ENCODE measurements around the gene SDC3.
"Not testable (repeated sequence)": the region's sequence is repeated elsewhere in the genome, so short reads cannot be mapped to it uniquely, and the experiment has no call there.

Gene SDC3, protein sequence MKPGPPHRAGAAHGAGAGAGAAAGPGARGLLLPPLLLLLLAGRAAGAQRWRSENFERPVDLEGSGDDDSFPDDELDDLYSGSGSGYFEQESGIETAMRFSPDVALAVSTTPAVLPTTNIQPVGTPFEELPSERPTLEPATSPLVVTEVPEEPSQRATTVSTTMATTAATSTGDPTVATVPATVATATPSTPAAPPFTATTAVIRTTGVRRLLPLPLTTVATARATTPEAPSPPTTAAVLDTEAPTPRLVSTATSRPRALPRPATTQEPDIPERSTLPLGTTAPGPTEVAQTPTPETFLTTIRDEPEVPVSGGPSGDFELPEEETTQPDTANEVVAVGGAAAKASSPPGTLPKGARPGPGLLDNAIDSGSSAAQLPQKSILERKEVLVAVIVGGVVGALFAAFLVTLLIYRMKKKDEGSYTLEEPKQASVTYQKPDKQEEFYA

DNA sequence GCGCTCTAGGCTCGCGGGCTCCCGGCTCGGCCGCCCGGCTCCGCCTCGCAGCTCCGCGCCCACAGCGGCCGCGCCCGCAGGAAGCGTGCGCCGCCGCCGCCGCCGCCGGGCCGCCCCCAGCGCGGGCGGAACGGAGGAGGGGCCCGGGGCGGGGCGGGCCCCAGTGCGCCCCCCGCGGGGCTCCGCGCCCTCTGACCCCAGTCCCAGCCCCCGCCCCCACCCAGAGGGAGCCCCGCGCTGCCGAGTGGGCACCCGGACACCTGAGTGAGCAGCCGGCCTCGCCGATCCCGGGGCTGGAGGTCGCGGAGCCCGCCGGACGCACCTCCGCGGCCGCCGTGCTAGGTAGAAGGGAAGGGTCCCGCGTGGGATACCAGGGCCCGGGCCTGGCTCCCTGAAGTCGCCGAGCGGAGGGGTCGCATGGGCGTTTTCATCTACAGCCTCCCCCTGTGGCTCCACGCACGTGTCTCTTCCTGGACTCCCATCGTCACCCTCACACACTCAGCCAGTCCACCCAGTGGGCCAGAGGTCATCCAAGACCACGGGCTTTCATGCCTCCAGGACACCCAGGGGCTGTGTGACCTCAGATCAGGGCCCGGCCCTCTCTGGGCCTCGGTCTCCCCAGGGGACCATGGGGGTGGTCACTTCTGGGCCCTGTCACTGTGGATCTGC is at the start of gene SDC3:
SDC3 (minus strand) TSS at position 63 of the 669 bp plus-strand sequence. CDS start 172 bp downstream, outside the sequence.
- peak; percentile 40 to 79 (median 59) for DNase-seq

DNA sequence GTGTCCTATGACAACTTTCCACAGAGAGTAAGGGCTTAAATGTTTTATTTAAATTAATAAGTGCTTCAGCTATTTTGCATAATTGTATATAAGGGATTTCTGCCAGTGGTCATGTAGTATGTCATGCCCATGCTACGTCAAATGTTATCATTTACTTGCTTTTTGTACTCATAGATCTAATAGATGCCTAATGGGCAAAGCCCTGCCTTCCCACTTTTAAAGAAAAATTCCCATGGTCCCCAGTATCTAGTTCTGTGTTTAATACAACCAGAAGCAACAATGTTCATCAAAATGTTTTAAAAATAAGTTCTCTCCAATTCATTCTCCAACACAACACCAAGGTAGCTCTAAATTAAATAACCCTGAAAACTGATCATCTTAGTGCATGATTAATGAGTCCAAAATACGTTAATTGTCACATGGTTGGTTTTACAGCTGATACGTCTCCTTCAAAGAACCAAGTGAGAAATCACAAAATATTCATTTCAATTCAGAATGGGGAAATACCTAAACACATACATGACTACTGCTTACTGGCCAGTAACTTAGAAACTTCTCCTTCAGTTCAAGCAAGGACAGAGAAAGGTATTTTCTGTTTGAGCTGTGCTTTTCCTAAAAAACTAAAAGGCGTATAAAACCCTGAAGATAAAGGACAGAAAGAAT is 49.1 kb upstream of the SDC3 start:
- no peak for DNase-seq

DNA sequence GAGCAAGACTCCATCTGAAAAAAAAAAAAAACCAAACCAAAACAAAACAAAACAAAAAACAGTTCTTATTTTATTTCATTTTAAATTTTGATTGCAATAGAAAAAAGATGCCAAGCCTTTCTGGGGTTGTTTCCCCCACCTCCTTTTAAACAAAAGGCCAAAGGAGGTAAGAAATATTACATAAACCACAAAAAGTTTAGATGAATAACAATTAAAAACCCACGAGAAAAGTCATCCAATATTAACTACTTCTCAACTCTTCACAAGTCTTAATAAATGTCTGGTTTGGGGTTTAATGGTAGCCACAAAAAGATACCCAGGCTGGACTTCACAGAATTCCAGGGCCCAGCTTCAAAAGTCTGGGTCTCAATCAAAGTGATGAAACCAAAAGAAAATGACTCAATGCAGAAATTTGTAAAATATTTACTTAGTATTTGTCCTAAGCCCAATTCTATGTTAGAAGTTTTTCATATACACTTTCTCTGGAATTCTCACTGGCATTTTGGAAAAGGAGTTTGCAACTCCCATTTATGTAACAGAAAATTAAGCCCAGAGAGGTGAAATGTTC is 47.0 kb upstream of the SDC3 start:
- DNase-seq = no peak

DNA sequence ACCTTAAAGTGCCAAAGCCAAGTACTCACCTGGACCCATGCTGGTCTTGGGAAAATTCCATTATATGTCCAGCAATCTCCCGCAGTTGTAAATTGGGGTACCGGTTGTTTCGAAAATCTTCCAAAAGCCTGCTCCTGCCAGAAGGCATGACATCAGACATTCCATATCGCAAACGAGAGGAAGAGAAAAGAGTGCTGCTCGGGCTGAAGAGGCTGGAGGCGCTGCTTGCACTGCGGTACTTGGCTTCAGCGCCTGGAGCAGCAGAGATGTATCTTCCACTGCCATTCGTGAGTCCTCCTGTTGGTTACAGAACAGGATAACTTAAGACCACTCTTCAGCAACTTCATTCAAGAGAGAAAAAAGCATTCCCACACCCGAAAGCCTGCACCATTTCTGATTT is 45.1 kb upstream of the SDC3 start:
- no peak for DNase-seq

DNA sequence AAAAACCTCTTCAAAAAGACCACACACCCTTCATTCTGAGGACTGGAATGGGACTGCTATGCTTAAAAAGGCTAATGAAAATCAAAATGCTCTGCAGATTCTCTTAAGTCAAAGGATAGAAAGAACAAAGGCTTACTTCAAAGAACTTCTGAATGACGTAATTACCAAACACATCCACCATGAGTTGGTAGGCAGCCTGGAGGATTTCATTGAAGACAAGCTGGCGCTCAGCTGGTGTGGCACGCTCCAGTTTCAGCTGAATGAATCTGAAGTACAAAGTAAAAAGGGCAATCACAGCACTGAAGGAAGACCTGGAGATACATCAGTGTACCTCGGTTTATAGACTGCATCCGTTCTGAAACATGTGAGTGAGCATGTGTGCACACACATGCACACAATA is 43.5 kb upstream of the SDC3 start:
- DNase-seq = no peak

DNA sequence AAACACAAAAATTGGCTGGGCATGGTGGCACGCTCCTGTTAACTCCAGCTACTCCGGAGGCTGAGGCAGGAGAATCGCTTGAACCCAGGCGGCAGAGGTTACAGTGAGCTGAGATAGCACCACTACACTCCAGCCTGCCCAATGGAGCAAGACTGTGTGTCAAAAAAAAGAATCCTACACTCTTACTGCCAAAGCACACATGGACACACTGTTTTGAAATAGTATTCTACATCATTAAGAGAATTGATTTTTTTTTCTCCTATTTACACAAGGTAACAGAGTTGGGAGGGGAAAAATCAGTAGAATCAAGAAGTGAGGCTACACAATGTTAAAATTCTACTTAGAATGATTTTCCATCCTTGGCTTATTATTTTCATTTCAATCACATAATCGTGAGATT is 42.1 kb upstream of the SDC3 start:
- no peak for DNase-seq

DNA sequence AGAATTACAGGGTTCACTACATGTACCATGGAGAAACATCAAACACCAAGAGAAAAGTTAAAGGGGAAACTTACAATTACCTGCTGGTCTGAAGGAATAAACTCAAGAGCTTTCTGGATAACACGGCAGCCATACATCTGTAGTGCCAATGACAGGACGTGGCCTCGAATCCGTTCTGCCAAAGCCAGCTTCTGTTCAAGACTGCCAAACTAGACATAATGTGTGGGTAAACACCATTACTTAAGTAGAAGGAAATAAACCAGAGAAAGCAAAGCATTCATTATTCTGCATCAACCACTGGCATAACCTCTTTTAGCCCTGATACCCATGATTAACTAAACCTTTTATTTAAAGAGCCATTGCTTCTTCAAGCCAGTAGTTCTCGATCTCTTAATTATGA is 41.5 kb upstream of the SDC3 start:
- DNase-seq = no peak

DNA sequence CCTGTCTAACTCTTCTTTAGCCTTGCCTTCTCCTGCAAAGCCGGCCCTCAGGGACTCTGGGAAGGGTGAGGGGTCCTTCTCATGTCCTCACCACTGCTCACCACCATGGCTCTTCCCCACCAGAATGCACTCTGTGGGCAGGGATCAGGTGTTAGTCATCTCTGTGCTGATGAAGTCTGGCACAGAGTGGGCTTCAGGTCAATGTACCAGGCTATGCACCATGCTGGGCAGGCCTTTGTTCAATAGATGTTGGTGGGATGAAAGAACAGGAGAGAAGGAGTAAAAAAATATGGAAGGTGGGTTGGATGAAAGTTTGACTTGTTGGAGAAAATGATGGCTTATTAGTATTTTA is 40.9 kb upstream of the SDC3 start:
- not testable (repeated sequence) for DNase-seq

DNA sequence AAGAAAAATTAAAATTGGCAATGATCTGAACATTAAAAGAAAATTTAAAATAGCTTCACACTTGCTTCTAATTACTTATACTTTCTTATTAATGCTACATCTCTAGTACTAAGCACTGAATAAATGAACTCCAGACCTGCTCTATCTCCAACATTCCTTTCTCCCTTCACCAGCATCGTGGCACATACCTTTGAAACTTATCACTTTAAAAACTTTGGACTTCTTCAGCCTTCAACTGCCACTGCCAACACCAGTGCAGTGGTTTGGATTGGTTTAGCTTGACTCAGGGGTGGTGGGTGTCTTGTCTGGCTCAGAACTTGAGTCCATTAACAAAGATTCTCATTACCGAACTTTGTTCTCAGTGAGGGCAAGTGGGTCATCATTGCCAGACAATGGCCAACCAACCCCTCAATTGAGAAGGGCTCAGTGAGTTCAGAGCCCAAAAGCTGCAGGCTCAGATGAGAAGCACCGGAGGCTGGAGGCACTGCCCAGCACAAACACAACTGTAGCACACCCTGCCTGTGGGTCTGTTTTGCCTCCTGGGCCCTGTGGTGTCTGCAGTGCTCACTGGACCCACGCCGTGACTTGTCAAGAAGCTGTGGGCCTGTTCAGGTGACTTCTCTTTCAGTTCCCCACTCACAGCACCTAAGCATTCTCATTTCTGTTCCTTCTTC is 40.4 kb upstream of the SDC3 start:
- not testable (repeated sequence) for DNase-seq

DNA sequence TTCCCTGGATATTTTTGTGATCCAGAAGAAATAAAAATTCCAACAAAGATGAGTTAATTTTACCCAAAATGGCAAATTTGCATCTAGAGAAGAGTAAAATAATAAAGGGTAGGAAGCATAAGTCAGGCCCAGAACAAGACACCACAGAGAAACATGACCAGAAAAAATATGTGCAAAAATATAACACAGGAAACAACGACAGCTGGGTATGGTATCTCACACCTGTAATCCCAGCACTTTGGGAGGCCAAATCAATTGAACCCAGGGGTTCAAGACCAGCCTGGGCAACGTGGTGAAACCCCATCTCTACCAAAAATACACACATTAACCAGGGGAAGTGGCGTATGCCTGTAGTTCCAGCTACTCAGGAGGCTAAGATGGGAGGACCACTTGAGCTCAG is 39.7 kb upstream of the SDC3 start:
- no peak for DNase-seq

DNA sequence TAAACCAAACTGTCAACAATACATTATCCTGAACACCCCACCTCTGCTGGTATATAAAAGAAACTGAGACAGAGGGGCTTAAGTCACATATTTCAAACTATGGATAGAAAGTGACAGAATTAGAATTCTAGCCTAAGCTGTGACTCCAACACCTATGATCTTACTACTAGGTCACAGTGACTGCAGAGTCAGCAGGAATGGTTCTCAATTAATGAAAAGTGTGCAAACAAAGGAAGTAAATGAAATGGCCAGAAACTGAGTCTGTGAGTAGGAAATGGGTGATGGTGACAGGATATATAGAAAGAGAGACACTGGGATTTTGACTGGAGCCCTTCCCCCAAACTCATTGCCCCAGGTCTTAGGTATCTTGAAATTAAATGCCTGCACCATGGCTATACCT is 38.7 kb upstream of the SDC3 start:
- no peak for DNase-seq

DNA sequence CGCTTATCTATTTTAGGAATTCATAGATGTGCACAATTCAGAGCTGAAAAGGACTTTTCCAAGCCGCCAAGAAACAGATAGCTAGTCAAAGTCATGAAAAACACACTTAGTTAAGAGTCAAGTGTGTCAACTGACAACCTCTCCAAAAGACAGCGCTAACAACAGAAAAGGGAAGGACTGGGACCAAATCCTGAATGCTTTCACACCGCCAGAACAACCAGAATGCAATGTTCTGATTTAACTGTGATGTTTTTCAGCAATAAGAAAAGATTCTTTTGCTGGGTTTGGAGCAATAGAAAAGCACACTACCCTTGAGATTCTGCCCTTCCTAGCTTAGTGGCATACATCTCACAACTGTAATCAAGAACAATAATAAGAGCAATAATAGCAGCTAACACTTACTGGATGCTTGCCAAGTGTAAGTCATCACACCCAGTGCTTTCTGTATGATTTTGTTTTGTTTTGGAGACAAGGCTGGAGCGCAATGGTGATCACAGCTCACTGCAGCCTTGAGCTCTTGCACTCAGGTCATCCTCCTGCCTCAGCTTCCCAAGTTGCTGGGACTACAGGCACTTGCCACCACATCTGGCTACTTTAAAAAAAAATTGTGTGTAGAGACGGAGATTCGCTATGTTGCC is 33.9 kb upstream of the SDC3 start:
- DNase-seq = peak in 1 of 3 donors; percentile 6

DNA sequence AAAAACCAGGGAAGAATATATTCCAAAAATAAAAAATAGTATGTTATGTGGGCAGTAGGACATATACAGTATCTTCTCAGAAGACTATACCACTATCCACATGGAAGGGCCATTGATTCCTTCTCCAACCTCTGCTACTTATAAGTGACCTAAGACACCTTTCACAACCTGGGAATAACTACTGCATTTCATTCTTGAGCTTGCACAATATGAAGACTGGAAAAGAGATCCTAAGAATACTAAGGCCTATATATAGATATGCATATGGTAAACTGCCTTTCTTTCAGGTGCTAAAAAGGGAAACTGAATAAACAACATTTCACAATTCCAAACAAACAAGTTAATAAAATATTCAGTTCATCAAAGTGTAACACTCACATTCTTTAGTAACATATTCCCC is 32.0 kb upstream of the SDC3 start:
- no peak for DNase-seq

DNA sequence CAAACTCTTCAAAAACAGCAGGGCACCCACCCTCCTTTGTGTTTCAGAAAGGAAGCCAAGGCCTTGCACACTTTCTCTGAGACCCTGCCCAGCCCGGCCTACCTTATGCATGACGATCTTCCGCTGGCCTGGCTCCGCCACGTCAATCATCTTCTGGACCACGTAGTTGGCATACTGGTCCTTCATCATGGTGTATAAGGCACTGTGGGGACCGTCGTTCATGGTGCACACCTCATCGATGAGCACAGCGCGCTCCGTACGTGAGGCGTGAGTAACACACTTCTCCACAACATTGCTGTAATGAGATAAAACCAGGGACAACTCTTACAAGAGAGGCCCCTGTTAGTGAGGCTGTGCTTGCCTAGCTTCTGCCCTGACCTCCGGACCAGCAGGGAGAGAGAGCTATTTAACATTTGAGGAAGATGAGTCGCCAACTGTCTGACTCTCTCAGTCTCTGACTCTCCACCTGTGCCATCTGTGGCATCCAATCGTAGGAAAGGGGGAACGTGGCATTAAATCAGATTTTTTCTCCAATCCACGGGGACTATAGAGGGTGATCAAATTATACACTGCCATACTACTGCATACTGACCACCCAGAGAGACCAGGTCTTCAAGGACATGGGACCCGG is 28.1 kb upstream of the SDC3 start:
- peak in 1 of 3 donors; percentile 11 for DNase-seq

DNA sequence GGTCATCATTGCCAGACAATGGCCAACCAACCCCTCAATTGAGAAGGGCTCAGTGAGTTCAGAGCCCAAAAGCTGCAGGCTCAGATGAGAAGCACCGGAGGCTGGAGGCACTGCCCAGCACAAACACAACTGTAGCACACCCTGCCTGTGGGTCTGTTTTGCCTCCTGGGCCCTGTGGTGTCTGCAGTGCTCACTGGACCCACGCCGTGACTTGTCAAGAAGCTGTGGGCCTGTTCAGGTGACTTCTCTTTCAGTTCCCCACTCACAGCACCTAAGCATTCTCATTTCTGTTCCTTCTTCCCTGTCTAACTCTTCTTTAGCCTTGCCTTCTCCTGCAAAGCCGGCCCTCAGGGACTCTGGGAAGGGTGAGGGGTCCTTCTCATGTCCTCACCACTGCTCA is 27.2 kb upstream of the SDC3 start:
- DNase-seq = not testable (repeated sequence)

DNA sequence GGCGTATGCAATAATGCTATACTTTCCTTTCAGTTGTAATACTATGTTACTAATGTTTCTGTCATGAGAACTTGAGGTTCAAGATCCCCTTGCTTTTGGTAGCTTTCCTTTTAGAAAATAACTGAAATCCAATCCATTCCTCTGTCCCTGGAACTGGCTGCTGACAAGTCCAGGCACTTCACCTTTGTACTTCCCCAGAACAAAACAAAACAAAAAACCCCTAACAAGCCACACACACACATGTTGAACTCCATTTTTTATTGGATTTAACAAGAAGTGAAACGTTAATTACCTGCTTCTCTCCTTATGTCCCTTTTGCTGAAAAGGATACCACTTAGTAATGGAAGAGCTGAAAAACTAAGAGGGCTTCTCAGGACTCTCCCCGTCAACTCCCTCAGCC is 26.1 kb upstream of the SDC3 start:
- DNase-seq = peak in 1 of 3 donors; percentile 11

DNA sequence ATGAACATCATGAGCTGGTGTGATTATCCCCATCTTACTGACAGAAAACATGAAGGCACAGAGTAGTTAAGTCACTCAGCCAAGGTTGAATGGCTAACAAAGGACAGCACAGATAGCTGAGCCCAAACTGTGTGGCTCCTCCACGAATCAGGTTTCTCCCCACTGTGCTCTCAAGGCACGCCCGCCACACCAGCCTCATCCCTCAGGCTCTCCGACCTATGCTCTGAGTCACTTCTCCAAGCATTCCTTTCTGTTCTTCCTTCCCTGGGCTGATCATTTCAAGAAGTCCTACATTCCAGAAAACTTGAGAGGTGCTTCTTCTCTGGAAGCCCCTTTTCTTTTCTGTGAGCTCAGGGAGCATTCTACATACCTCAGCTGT is 25.3 kb upstream of the SDC3 start:
- DNase-seq = peak in 1 of 3 donors; percentile 16

DNA sequence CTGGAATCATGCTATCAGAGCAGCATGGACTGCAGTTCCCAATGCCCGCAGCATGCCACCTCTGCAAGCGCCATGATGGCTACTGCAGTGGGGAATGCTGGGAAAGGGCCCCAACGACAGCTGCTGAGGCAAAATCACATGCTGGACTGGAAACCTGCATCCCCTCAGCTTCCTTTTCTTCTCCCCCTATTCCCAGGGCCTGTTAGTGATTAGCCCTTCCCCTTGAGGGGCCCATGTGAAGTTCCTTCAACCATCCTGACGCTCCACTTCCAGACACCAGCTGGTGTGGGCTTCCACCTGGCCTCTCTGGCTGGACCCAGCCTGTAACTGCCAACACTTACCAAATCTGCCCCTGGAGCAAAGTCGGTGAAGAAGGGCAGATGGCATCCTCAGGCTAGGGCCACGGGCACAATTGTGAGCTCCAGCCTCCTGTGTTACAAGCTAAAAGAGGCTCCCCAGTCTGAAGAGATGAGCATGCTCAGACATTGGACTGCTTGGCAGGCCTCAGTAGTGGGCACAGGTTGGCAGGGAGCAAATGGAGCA is 22.1 kb upstream of the SDC3 start:
- DNase-seq = no peak

DNA sequence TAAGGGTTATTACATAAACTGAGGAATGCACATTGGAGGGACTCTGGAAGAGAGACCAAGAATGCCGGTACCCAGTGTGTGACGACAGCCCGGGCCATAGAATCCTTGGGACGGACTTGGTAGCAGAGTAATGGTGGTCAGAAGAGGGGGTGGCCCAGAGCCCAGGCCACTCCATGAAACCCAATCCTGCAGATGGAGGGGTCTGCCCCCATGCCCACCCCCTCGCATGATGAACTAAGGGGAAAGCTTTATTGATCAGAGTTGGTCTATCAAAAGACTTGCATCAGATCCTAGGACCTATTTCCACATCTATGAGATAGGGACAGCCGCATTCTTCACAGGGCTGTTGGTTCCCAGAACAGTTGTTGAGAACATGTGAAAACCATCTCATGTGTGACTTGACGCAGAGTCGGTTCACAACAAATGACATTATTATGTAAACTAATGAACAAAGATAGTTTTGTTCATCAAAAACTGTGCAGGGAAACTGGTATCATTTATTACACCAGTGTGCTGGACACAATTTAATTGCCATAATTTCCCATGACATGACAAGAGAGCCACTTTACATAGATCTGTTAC is 21.5 kb upstream of the SDC3 start:
- DNase-seq = peak in 1 of 3 donors; percentile 15

DNA sequence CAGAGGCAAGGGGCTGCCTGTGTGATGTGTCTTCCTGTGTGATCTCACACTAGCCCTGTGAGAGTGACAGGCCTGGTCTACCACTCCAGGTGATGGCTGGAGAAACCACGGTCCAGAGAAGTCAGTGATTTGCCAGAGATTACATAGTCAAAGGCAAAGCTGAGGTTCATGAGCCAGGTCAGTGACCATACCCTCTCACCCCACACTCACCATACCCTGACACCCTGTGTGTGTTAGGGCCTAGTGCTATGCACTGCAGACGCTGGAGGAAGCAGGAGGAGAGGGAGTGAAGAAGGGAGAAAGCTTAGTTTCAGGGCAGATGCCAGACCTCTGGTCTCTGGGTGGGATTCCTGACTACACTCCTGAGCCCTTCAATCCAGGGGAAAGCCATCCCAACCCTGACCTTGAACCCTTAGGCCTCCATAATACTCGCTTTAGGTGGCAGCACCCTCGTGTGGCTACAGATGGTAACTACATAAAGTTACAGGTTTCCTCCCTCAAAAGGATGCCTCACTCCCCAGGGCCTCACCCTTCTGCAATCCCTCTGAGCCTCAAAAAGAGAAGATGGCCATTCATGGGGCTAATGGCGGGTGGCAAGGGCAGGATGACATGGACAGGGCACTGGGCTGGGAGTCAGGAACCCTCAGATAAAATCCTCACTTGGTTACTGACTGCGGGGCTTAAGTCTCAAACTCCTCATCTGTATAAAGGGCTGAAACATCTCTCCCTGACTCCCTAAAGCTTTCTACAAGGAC is 20.8 kb upstream of the SDC3 start:
- peak; percentile 75 to 79 (median 76) for DNase-seq

DNA sequence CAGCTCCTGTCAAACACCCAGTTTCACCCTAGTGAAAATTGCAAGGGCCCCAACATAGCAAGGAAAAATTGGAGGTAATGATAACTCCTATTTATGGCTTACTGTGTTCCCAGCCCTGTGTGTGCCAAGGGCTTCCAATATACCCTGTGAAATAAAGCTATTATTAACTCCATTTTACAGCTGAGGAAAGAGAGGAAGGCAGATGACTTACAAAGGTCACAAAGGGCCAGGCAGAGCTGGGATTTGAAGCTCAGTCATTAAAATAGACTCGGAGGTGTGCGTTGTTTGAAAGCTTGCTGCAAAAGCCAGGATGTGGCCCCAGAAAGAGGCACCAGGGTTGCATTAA is 20.2 kb upstream of the SDC3 start:
- DNase-seq = no peak

All from suppressor macrophage treated with lipopolysaccharide for 1 hour (primary cell).